Measurements from ENCODE around the gene KIF26A. TPM values are rescaled to one million over a fixed set of nuclear protein-coding genes. Genes with fewer than 3 reads are reported as not detected.

Gene KIF26A
- polyA plus RNA-seq, 12 donors = 4.8 to 25.2 (median 5.9) TPM; not detected in 1

DNA sequence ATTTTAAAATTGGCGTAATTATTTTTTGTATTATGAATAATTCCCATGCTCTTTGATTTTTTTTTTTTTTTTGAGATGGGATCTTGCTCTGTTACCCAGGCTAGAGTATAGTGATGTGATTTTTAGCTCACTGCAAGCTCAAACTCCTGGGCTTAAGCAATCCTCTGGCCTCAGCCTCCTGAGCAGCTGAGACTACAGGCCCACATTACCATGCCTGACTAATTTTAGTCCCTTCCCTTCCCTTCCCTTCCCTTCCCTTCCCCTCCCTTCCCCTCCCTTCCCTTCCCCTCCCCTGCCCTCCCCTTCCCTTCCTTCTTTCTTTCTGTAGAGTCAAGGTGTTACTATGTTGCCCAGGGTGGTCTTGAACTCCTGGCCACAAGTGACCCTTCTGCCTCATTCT lies 9.4 kb upstream of the KIF26A start:
- no peak for DNase-seq

DNA sequence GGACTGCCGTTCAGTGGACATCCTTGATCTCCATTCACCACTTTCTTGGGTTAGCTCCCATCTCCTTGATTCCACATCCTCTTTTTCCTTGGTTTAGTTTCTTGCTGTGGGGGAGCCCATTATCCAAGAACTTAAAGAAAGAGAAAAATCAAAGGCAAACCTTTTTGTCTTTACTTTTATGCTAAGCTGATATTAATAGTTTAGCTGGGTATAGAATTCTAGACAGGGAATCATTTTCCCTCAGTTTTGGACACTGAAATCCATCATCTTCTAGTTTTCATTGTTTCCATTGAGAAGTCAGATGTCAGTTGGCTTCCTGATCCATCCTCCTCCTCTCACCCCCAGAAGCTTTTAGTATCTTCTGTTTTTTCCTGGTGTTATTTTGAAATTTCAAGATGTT lies 8.8 kb upstream of the KIF26A start:
- DNase-seq = no peak

DNA sequence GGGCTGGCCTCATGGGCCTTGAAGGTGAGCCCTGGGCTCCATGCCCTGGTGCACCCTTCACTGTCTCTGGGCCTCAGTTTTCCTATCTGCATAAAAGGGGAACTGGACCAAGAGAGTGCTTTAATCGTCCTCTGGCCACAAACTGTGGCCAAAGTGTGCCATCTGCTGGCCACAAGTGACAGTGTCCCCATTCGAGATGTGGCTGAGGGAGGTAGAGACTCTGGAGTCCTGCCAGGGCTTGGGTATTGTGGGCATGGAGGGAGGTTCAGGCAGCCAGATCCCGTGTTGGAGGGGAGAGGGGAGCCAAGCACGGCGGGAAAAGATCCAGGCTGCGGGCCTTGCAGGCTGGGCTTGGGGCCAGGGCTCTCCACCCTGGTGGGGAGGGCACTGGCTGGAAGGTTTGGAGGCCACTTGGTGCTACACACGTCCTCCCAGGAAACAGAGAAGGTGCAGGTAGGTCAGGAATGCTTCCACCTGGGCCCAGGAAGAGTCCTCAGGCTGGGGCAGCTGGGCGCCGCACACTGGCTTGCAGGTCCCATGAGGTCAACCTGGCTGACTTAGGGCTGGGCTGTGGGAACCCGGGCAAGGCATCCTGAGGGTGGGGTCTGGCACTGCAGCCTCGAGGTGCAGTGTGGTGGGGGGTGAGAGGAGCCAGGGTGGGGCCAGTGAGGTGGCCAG lies 7.3 kb upstream of the KIF26A start:
- DNase-seq = no peak

DNA sequence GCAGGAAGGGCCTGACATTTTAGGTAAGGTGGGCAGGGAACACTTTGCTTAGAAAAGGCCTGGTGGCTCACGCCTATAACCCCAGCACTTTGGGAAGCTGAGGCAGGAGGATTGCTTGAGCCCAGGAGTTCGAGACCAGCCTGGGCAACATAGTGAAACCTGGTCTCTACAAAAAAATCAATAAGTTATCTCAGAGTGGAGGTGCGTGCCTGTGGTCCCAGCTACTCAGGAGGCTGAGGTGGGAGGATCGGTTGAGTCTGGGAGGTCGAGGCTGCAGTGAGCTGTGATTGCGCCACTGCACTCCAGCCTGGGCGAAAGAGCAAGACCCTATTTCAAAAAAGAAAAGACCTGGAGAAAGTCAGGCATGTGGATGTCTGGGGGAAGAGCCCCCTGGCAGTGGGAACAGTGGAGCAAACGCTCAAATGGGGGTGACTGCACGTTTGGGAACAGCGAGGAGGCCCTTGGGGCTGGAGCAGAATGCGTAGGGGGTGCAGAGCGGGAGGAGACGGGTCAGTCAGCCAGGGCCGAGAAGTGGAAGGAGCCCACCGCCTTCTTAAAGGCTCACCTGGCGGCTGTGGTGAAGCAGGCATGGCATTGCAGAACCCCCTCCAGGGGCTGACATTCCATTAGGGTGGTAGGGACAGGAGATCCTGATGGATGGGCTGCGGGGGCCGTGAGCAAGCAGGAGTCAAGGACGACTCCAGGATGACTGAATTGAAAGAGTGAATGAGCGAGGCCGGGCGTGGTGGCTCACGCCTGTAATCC lies 6.2 kb upstream of the KIF26A start:
- no peak for DNase-seq

DNA sequence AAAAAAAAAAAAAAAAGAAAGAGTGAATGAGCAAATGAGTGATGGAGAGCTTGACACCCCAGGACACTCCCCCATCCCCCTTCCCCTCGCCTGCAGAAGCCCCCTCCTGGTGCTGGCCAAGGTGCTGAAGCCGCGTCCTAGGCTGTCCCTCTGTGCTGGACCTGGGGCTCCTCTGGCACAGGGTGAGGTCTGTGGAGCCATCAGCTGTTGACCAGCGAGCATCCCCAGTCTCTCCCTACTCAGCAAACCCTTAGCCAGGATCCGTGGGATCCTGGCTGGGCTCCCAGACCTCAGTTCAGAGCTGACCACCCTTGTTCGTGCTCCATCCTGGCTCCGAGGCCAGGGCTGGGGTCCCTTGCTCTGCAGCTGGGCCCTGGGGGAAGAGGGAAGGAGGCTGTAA lies 5.4 kb upstream of the KIF26A start:
- DNase-seq = no peak

DNA sequence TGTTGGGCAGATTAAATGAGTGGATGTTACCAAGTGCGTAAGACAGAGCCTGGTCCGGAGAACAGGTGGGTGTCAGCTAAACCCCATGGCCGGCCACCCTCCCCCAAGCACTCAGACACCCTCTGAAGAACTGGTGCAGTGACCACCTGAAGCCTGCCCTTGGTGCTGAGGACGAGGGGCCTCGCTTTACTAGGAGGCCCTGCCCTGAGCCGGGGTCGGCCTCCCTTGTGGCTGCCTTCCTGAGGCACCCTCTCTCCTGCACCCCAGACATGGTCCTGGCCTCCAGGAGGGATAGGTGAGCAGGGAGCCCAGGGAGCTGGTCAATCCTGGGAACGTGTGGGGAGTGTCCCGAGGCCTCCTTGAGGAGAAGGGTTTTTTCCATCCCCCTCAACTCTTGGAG lies 4.9 kb upstream of the KIF26A start:
- DNase-seq = no peak

DNA sequence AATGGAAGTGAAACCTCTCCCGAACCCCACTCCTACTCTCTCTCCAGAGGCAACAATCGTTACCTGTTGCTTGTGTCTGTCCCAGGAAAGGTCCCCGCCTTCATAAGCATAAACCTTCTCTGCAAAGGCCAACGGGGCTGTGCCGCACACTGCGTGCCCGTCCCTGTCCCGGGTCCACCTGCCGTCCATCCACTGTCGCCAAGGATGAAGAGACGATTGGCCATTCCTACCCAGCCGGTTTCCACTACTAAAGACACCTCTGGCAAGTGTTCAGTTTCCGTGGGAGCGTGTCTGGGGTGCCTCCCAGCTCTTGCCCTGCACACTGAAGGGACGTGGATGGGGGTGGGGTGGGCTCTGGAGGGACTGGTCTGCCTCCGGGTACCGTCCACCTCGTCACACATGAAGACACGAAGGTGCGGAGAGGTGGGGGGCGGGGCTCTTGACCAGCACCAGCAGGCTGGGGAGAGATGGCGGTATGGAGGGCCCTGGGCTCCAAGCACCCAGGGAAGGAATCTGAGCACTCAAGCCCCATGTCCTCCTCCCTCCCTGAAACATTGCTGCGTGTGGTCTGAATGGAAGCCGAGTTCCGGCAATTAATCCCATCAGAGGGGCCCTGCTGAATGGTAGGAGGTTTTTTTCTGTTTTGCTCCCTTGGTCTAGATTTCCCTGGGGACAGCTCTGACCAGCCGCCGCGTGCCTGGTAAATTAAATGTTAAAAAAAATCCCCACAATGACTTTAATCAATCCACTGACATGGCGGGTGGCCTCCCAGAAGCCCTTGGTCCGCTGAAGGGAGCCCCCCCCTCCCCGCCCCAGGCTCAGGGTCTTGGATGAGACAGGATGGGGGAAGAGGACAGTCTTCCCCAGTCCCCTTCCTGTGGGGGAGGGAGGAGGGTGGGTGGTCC lies 4.1 kb upstream of the KIF26A start:
- DNase-seq = no peak

DNA sequence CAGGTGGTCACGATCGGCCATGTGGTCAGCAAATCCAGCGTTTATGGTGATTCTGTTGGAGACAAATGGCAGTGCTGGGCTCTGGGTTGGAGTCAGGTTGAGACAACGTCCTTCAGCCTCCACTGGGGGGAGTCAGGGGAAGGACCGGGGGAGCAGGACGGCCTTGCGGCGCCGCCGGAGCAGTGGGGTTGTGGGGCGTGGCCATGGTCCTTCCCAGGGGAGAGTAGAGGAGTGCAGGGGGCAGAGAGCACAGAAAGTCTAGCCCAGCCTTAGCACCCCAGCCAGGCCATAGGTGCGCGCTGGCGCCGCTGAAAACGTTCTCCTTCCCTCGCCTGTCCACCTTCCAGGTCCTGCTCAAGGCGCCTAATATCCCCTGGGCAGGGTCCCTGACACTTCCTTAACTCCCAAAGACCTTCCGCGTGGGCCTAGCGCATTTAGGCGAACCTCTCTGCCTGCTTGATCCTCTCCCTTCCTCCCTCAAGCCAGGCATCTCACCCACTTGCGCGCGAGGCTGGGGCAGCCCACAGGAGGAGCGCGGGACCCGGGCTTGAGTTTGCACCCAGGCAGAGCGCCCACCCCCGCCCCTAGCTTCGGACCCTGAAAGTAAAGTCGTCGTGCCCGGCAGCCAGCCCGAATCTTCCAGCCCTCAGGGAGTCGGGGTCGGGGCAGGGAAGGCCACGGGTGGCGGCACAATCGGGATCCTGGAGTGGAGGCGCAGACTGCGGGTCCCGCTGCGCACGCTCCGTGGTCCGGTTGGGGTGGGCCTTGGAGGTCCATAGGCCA lies 3.1 kb upstream of the KIF26A start:
- no peak for DNase-seq

DNA sequence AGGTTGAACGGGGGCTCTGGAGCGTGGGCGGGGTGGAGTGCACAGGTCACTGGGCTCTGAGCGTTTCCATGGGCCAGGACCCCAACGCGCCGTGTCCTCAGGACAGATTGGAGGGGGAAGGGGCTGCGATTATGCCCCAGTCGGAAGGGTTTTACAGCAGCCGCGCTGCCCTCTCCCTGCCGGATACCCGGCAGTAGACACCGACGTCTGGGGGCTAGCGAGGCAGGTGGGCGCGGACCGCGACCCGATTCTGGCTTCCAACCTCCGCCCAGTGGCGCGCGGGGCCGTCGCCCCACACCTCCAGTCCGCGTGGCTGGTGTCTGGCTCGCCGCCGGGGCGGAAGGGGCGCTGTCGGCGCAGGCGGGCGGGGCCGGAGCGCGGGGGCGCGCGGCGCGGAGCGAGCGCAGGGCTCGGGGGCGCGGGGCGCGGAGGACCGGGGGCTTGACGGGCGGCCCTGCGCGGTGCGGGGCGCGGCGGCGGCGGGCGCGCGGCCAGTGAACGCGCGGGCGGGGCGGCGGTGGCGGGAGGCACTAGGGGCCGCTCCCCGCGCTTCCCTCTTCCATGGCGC lies 2.4 kb upstream of the KIF26A start:
- DNase-seq = no peak

DNA sequence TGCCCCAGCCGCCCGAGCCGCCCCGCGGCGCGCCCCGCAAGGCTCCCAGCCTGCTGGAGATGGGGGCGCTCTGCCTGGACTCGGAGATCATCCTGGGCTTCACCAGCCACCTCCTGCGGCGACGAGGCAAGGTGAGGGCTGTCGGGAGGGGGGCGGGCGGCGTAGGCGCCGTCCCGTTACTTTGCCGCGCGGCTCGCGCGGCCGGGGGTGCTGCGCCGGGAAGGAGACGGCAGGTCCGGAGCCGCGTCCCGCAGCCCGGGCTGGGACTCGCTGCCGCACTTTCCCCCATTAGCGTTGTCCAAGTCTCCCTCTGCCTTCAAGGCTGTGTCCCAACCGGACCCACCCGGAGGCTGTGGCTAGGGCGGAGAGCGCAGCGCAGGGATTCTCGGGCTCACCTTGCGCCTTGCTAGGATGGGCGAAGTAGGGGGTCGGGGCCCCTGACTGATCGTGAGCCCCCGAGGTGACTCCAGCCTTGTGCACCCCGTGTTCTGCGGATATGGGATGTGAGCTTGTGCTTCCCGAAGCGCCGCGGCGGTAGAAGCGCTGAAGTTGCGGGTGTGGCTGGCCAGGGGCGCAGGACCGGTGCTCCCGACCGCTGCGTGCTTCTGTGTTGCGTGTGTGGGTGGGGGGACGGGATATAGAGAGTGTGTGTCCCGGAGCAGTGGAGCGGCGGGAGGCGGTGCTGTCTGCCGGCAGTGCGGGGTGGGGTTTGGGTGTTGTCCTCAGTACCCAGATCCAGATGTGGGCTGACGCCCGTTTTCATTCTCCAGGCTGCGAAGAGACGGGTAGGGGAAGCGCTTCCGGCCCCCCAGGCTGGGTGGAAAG lies 1.7 kb upstream of the KIF26A start:
- no peak for DNase-seq

DNA sequence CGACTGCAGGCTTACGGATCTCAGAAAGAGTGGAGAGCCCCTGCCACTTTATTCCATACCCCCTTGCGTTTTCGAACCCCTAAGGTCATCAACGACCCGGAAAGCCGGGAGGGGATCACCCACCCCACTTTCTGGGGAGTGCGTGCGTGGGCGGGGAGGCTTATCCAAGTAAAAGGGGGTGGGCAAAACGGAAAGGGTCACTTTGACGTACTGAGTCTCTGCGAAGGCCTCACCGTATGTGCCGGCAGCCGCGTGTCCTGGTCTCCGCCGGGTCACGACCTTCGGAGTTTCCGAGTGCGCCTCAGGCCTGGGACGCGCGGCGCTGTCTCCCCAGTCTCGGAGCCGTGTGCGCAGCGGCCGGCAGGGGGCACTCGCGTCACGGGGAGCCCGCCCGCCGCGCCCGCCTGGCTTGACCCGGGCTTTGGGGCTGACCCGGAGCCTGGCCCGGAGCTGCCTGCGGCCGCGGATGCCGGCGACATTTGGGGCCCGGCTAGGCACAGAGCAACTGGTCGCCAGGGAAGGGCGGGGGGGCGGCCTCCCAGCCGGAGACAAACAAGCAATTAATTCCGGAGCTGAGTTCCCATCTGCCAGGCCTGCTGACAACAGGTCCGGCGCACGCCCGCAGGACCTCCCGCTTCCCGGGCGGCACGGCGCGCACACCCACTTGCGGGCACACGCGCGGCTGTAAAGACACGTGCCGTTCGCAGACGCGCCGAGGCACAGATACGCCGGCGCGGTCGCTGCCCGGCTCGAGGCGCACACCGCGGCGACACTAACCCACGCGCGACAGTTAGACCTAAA lies 890 bp upstream of the KIF26A start:
- DNase-seq = peak; percentile 38

DNA sequence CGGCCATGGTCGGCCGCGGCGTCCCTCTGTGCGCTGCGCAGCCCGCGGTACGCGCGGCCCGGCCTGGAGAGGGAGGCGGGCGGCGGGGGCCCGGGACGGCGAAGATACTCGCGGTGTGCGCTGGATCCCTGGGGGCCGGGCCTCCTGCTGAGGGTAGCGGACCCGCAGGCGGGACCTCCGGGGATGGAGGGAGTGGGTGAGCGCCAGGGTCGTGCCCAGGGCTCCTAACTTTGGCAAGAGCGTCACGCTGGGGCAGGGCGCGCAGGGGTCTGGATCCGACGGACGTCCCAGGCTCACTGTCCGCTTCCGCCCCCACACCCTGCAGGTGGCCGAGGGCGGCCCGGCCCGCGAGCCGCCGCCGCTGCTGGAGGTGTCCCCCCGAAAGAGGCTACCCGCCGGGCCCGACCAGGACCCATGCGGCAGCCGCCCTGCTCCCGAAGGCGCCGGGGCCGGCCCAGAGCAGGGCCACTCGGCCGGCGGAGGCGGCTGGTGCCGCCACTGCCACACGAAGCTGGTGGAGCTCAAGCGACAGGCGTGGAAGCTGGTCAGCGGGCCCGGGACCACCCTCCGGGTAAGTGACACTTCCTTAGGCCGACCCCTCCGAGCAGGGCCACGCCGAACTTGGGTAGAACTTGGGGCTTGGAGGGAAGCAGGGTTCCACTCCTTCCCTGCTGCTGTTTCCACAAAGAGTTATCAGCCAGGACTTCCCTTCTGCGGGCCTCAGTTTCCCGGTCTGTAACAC lies 502 bp downstream of the KIF26A start:
- no peak for DNase-seq

DNA sequence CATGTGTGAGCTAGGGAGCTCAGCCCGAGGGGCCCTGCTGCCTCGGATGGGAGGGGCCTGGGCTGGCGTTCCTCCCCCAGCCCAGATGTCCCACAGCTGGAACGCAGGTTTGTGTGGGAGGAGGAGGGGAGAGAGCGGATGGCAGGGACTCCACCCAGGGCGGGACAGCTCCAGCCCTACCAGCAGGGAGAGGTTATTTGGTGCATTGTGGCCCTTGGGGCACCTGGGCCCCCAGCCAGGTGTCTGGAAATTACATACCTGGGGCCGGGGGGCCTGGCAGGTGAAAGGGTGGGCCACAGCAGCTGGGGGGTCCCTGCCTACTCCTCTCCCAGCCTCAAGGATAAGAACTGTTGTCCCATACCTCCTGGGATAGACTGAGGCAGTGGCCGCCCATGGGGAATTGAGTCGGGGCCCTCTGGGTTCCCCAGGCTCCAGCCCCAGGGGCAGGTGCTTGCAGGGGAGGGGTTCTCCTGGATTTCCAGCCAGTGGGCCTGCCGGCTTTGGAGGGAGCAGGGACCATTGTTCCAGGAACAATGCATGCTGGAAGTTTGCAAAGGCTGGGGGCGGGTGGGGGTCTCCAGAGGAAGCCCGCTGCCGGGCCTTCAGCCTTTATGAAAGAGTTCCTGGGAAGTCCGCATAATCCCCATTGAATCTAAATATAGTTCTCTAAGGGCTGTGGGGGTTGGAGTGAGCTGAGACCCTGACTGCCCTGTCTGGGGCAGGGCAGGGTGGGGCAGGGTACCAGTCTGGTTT lies 1.2 kb downstream of the KIF26A start:
- DNase-seq = no peak

DNA sequence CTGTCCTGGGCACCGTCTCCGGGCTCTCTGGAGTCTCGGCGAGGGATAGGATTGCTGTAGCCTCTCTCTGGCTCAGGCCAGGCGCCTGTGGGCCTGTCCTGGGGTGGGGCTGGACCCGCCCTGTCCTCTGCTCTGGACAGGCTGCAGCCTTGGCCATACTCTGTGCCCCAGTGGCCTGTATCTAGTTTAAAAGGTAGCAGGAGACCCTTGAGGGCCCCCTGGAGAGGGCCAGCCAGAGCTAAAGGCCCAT lies 1.8 kb downstream of the KIF26A start:
- no peak for DNase-seq

DNA sequence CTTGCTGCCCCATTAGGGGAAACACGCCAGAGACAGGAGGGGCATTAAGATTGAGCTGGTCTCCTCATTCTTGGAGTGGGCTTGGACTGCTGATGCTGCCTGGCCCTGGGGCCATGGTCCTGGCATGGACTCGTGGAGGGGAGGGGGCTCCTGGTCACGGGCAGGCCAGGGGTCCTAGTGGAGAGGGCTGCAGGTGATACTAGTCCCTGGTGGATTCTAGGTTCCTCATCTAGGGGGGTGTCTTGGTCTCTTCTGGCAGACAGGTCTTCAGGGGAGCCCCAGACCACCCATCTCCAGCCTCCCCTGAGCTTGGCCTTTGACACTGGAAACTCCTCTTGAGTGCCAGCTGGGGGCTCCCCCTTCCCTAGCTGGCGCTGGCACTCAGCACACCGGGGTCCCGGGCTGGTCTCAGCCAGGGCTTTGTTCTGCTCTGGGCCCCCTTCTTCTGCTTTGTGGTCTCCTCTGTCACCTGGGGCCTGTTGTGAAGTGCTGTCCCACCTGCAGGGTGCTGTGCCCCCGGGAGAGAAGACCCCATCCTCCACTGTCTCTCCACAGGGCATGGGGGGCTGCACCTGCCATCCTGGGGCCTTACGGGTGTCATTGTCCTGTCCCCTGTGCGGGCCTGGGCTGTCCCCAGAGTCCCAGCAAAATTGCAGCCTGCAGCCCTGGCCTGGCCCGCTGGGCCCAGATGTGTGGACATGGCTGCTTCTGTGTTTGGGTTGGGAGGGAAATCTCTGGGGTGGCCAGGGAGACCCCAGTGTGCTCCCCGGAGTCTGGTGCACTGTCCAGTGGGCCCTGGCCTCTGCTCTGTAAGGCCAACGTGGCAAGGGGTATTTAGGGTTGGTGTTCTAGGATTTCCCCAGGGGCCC lies 2.3 kb downstream of the KIF26A start:
- DNase-seq = no peak

DNA sequence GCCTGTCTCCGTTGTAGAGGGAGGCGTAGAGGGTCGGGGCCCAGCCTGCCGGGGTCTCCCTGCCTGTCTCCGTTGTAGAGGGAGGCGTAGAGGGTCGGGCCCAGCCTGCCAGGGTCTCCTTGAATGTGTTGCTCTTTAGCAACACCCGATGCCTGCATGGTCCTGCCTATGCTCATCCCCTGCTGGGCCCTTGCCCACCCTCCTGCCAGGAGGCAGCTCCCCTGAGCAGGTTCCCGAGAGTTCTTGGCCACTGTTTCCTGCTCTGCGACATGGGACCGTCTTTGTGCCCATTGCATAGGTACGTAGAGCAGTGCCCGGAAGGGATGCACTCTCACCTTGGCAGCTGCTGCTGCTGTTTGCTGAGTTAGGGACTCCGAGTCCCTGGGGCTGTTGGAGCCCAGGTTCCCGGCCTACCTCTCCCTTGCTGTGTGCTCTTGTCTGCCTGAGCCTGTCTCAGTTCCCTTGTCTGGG lies 3.3 kb downstream of the KIF26A start:
- no peak for DNase-seq
